ENCODE results near the gene LARP1.

GRCh38 chr5:154831451-154831850, 76.3 kb downstream of the LARP1 start:
- TF ChIP-seq, protein P1, sequence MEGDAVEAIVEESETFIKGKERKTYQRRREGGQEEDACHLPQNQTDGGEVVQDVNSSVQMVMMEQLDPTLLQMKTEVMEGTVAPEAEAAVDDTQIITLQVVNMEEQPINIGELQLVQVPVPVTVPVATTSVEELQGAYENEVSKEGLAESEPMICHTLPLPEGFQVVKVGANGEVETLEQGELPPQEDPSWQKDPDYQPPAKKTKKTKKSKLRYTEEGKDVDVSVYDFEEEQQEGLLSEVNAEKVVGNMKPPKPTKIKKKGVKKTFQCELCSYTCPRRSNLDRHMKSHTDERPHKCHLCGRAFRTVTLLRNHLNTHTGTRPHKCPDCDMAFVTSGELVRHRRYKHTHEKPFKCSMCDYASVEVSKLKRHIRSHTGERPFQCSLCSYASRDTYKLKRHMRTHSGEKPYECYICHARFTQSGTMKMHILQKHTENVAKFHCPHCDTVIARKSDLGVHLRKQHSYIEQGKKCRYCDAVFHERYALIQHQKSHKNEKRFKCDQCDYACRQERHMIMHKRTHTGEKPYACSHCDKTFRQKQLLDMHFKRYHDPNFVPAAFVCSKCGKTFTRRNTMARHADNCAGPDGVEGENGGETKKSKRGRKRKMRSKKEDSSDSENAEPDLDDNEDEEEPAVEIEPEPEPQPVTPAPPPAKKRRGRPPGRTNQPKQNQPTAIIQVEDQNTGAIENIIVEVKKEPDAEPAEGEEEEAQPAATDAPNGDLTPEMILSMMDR (optimal IDR thresholded peaks at IDR 0.05 in 1 of 3, IDR thresholded peaks at IDR 0.05 in 1 of 3, conservative IDR thresholded peaks at IDR 0.05 in 1 of 3; ENCODE audit: extremely low read depth in 1 of 3, insufficient read depth in 2 of 3, low read length in 3 of 3): no peak
- no peak for TF ChIP-seq EZH2 (IDR thresholded peaks at IDR 0.05; ENCODE audit: low read length)
